Osteocyte (in vitro differentiated cells): ENCODE data around the gene TRIP6. TPM values are rescaled to one million over a fixed set of nuclear protein-coding genes. Genes with fewer than 3 reads are reported as not detected.

ENCODE experiments used
- DNase-seq: peaks from one replicate; pipeline ENCODE4 v3.0.0; 2021; ENCODE audit warnings: mixed read lengths; ENCODE audit not compliant: unreplicated experiment; ENCODE audit errors: extremely low spot score
- H3K27ac Mint-ChIP-seq: one replicate; pipeline ENCODE4 v1.8.0; 2021; ENCODE audit warnings: mild to moderate bottlenecking, mixed read lengths; ENCODE audit not compliant: unreplicated experiment
- H3K27me3 Mint-ChIP-seq: one replicate; pipeline ENCODE4 v1.8.0; 2021; ENCODE audit warnings: mixed read lengths; ENCODE audit not compliant: unreplicated experiment
- H3K36me3 Mint-ChIP-seq: one replicate; pipeline ENCODE4 v1.8.0; 2021; ENCODE audit warnings: mixed read lengths; ENCODE audit not compliant: unreplicated experiment
- H3K4me1 Mint-ChIP-seq: one replicate; pipeline ENCODE4 v1.8.0; 2021; ENCODE audit warnings: mixed read lengths; ENCODE audit not compliant: unreplicated experiment
- H3K4me3 Mint-ChIP-seq: one replicate; pipeline ENCODE4 v1.8.0; 2021; ENCODE audit warnings: mild to moderate bottlenecking, moderate library complexity, mixed read lengths; ENCODE audit not compliant: unreplicated experiment
- H3K9me3 Mint-ChIP-seq: one replicate; pipeline ENCODE4 v1.8.0; 2021; ENCODE audit warnings: mixed read lengths; ENCODE audit not compliant: unreplicated experiment
- total RNA-seq: library from RNA; stranded (reverse); gene quantifications from 2 replicates; pipeline ENCODE4 v1.2.1, GENCODE V29; 2021
- TF ChIP-seq, protein P1 (sequence below): fragments of 200-600 bp; sonication (generic); IDR thresholded peaks from 2 replicates; pipeline ENCODE4 v1.5.0; 2021; ENCODE audit warnings: antibody characterized with exemption, mild to moderate bottlenecking, moderate library complexity

Gene TRIP6
- total RNA-seq, 1 donor from 2014 or later, result 123 TPM

DNA sequence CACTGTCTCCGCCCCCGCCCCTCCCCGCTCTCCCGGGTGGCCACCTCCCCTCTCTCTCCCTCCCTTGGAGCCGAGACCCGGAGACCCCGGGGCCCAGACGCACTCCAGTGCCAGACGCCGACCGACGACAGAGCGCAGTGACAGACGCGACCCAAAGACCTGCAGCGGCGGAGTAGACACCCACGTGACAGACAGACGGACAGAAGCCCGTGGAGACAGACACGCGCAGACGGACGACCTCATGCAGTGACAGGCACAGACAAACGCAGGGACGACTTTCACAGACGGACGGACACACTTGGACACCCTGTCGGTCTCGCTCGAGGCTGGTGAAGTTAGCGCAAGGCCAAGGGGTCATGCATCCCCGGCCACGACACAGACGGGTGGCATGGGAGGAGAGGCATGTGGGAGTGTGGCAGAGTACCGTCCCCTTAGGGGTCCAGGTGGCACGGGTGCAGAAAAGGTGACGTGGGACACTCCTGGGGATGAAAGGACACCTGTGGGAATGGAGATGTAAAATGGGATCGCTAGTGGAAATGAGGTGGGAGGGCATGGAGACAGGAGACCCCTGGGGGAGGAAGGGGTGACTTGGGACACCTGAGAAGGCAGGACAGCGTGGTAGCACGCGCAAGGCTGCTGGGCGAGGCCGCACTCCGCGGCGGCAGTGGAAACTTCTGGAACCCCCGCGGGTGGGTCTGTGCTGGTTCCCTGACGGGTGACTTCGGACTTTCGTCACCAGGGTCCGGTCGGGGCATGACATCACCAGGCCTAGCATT, 29.0 kb downstream of the TRIP6 start:
- H3K27me3 Mint-ChIP-seq, result peaks cover 28% of the 10 kb centered on the region
- DNase-seq, result no peak
- no peak overlapping the region for H3K27ac Mint-ChIP-seq
- H3K4me3 Mint-ChIP-seq, result peak overlapping the region; percentile 74
- H3K9me3 Mint-ChIP-seq, result no peaks in the 10 kb centered on the region
- TF ChIP-seq, protein P1, sequence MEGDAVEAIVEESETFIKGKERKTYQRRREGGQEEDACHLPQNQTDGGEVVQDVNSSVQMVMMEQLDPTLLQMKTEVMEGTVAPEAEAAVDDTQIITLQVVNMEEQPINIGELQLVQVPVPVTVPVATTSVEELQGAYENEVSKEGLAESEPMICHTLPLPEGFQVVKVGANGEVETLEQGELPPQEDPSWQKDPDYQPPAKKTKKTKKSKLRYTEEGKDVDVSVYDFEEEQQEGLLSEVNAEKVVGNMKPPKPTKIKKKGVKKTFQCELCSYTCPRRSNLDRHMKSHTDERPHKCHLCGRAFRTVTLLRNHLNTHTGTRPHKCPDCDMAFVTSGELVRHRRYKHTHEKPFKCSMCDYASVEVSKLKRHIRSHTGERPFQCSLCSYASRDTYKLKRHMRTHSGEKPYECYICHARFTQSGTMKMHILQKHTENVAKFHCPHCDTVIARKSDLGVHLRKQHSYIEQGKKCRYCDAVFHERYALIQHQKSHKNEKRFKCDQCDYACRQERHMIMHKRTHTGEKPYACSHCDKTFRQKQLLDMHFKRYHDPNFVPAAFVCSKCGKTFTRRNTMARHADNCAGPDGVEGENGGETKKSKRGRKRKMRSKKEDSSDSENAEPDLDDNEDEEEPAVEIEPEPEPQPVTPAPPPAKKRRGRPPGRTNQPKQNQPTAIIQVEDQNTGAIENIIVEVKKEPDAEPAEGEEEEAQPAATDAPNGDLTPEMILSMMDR, result no peak
- H3K4me1 Mint-ChIP-seq, result peaks cover 17% of the 10 kb centered on the region
- no peaks in the 10 kb centered on the region for H3K36me3 Mint-ChIP-seq

DNA sequence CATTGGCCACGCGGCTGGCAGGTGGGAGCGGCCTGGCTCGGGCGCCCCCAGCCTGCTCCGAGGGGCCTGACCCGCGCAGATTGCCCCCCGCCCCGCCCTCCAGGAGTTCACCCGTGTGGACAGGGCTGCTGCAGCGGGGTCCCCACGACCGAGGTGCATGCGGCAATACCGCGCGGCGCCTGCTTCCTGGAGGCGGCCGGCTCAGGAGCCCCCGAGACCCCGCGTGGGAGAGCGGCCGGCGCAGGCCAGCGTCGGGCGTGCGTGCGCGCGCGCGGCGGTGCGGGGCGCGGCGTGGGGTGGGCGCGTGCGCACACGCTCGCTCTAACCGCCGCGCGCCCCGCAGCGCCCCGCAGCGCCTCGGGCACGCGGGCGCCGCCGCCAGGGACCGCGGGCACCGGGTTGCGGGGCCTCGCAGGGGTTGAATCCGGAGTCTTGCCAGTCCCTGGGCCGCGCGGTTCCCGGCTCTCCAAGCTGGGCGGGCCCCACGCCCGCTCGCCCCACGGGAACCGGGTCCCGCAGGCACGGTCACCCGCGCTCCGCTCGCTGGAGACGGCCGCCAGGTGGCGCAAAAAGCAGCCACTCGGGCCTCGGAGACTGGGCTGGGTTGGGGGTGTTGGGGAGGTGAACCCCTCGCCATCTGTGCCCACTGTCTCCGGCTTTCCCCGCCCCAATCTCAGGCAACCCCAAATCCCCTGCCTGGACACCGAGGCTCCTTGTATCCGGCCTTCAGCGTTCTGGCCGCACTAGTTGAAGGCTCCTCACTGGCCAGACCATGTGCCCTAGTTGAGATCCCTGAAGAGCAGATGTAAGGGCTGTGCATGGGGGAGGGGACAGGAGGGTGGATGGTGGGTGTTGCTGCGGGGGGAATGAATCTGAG, 29.8 kb downstream of the TRIP6 start:
- peak overlapping the region; percentile 74 for H3K4me3 Mint-ChIP-seq
- no peak for DNase-seq
- H3K36me3 Mint-ChIP-seq, result no peaks in the 10 kb centered on the region

DNA sequence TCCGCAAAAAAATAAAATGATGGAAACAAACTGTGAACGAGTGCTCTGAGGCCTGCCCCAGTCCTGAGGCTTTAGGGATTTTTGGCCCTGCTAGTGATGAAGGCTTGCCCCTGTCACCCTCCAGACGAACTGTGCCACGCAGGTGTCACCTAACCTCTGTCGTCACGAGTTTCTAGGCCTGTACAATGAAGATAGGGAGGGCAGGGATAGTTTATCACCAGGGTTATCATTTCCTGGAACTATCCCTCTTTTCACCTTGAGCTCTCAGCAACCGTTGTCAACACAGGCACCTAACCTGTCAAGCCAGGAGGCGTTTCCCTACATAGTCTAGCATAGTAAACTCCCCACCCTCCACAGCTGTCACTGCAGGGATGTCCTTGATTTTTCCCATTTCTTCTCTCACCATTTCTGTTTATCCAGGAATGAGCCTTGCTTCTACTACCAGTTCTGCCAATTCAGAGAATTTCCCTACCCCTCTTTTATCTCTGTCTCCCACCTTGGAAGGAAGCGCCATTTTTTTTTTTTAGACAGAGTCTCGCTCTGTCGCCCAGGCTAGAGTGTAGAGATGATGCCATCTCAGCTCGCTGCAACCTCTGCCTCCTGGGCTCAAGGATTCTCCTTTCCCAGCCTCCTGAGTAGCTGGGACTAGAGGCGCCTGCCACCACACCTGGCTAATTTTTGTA, 30.7 kb downstream of the TRIP6 start:
- peaks cover 13% of the 10 kb centered on the region for H3K4me1 Mint-ChIP-seq

More for the DNA sequence above, 29.8 kb downstream of the TRIP6 start:
- H3K27ac Mint-ChIP-seq, result no peak overlapping the region
- peaks cover 28% of the 10 kb centered on the region for H3K27me3 Mint-ChIP-seq
- TF ChIP-seq, protein P1, result peak; percentile 91
- H3K4me1 Mint-ChIP-seq, result peaks cover 13% of the 10 kb centered on the region
- H3K9me3 Mint-ChIP-seq, result no peaks in the 10 kb centered on the region

DNA sequence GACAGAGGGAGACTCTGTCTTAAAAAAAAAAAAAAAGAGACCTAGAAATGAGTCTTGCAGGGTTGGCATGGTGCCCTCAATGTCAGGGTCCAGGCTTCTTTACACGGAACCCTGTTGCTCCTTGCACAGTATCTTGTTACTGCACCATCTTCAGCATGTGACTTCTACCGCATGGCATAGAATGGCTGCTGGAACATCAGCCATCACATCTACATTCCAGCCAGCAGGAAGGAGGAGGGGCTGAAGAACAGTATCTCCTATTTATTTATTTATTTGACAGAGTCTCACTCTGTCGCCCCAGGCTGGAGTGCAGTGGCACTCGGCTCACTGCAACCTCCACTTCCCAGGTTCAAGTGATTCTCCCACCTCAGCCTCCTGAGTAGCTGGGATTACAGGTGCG, 32.2 kb downstream of the TRIP6 start:
- TF ChIP-seq, protein P1, result no peak
- H3K36me3 Mint-ChIP-seq, result no peaks in the 10 kb centered on the region
- no peak overlapping the region for H3K4me3 Mint-ChIP-seq
- no peak for DNase-seq
- peaks cover 34% of the 10 kb centered on the region for H3K27me3 Mint-ChIP-seq
- peaks cover 11% of the 10 kb centered on the region for H3K4me1 Mint-ChIP-seq
- H3K27ac Mint-ChIP-seq, result no peak overlapping the region
- no peaks in the 10 kb centered on the region for H3K9me3 Mint-ChIP-seq

More for the DNA sequence above, 30.7 kb downstream of the TRIP6 start:
- H3K4me3 Mint-ChIP-seq, result peak overlapping the region; percentile 7
- peaks cover 28% of the 10 kb centered on the region for H3K27me3 Mint-ChIP-seq
- TF ChIP-seq, protein P1, result no peak
- no peaks in the 10 kb centered on the region for H3K9me3 Mint-ChIP-seq
- no peaks in the 10 kb centered on the region for H3K36me3 Mint-ChIP-seq
- no peak for DNase-seq
- H3K27ac Mint-ChIP-seq, result no peak overlapping the region
